Subcutaneous adipose tissue (tissue), 4 donors: Measurements from ENCODE around the gene DVL3. TPM values are rescaled to one million over a fixed set of nuclear protein-coding genes. Genes with fewer than 3 reads are reported as not detected.

ENCODE experiments used
- total RNA-seq, 4 donors: library from RNA; depleted of rRNA; stranded (reverse); fragments of >200 nt; gene quantifications; one replicate each; pipeline ENCODE4 v1.1.0, GENCODE V29; 2016
- TF ChIP-seq, protein P1 (sequence below): fragments of 450-650 bp; IDR thresholded peaks from one replicate; pipeline ENCODE4 v1.5.1; 2016; ENCODE audit warnings: low read depth, mild to moderate bottlenecking, control low read depth, antibody characterized with exemption, moderate library complexity

The DVL3 gene
- total RNA-seq, 4 donors from 2014 or later: 18.9 to 57.3 (median 32.6) TPM

- TF ChIP-seq, protein P1, sequence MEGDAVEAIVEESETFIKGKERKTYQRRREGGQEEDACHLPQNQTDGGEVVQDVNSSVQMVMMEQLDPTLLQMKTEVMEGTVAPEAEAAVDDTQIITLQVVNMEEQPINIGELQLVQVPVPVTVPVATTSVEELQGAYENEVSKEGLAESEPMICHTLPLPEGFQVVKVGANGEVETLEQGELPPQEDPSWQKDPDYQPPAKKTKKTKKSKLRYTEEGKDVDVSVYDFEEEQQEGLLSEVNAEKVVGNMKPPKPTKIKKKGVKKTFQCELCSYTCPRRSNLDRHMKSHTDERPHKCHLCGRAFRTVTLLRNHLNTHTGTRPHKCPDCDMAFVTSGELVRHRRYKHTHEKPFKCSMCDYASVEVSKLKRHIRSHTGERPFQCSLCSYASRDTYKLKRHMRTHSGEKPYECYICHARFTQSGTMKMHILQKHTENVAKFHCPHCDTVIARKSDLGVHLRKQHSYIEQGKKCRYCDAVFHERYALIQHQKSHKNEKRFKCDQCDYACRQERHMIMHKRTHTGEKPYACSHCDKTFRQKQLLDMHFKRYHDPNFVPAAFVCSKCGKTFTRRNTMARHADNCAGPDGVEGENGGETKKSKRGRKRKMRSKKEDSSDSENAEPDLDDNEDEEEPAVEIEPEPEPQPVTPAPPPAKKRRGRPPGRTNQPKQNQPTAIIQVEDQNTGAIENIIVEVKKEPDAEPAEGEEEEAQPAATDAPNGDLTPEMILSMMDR: no peak
These were observed 45.6 kb downstream of the DVL3 start for GRCh38 chr3:184200825-184201224.

- TF ChIP-seq, protein P1: no peak
These were observed 48.3 kb downstream of the DVL3 start for GRCh38 chr3:184203526-184203925.

- TF ChIP-seq, protein P1: no peak
These were observed 54.2 kb downstream of the DVL3 start for GRCh38 chr3:184209146-184209923.

DNA sequence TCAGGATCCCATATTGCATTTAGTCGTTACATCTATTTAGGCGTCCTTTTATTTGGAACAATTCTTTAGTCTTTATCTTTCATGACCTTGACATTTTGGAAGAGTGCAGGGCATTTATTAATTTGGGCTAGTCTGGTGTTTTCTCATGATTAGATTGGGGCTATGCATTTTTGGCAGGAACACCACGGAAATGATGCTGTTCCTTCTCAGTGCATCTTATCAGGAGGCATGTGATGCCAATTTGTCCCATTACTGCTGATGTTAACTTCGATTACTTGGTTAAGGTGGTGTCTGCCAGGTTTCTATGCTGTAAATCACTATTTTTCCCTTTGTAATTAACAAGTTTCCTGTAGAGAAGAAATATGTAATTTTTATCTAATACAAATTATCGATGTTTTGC, 56.1 kb downstream of the DVL3 start:
- TF ChIP-seq, protein P1: no peak

- TF ChIP-seq, protein P1: no peak
These were observed 56.5 kb downstream of the DVL3 start for GRCh38 chr3:184211718-184212117.

DNA sequence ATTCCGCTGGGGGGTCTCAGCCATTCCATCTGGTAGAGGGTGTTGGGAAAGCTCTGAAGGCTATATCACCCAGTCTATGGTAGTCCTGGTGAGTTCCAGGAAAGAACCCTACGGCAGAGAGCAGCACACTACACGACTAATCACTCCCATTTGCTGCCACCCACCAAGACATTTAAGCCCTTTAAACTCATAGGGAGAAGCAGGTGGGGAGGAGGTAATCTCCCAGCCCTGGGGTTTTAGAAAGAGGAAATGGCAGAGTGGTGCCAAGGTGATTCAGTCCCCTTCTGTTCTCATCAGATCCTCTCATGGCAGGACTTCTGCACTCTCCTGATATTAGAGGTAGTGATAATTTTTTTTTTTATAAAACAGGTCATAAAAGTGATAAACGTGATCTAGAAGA, 63.6 kb downstream of the DVL3 start:
- TF ChIP-seq, protein P1: no peak

- TF ChIP-seq, protein P1: no peak
These were observed 67.3 kb downstream of the DVL3 start for GRCh38 chr3:184222521-184222920.

Other genes starting within 250 kb of the DVL3 start
- gene ABCC5, start 137.5 kb upstream of the DVL3 start, total RNA-seq: 10 to 100 TPM; 17.9 to 61.9 (median 28.1) TPM
- not detected for gene HTR3D, start 123.6 kb upstream of the DVL3 start, total RNA-seq
- gene HTR3C, start 102.3 kb upstream of the DVL3 start, total RNA-seq: not detected
- gene HTR3E, start 58.3 kb upstream of the DVL3 start, total RNA-seq: not detected
- 10 to 100 TPM; 29.8 to 31.9 (median 31.2) TPM for gene EIF2B5, start 20.0 kb upstream of the DVL3 start, total RNA-seq
- gene AP2M1, start 19.5 kb downstream of the DVL3 start, total RNA-seq: 100 to 1,000 TPM; 178 to 227 (median 198) TPM
- gene ABCF3, start 30.8 kb downstream of the DVL3 start, total RNA-seq: 10 to 100 TPM; 40.8 to 72.5 (median 54.0) TPM
- not detected for gene VWA5B2, start 74.2 kb downstream of the DVL3 start, total RNA-seq
- 10 to 100 TPM; 23.3 to 53.7 (median 47.9) TPM for gene ALG3, start 93.6 kb downstream of the DVL3 start, total RNA-seq
- gene EEF1AKMT4, start 94.3 kb downstream of the DVL3 start, total RNA-seq: 1 to 10 TPM; 3.4 to 5.5 (median 4.3) TPM
- gene CAMK2N2, start 106.2 kb downstream of the DVL3 start, total RNA-seq: not detected
- gene ECE2, start 120.6 kb downstream of the DVL3 start, total RNA-seq: not detected
- 100 to 1,000 TPM; 166 to 257 (median 231) TPM for gene PSMD2, start 143.9 kb downstream of the DVL3 start, total RNA-seq
- 100 to 1,000 TPM; 158 to 318 (median 213) TPM for gene EIF4G1, start 159.2 kb downstream of the DVL3 start, total RNA-seq
- 10 to 100 TPM in 3 of 4 donors, 1 to 10 TPM in 1; 9.8 to 17.1 (median 13.8) TPM for gene FAM131A, start 182.2 kb downstream of the DVL3 start, total RNA-seq
- 1 to 10 TPM; 1.3 to 5.8 (median 1.9) TPM for gene CLCN2, start 206.2 kb downstream of the DVL3 start, total RNA-seq
- gene POLR2H, start 206.3 kb downstream of the DVL3 start, total RNA-seq: 10 to 100 TPM; 47.9 to 69.9 (median 56.7) TPM
- gene THPO, start 222.8 kb downstream of the DVL3 start, total RNA-seq: under 1 TPM in 3 of 4 donors, not detected in 1; 0.44 to 0.68 (median 0.57) TPM
- gene CHRD, start 224.7 kb downstream of the DVL3 start, total RNA-seq: 10 to 100 TPM in 3 of 4 donors, 1 to 10 TPM in 1; 8.0 to 11.7 (median 11.0) TPM